ENCODE measurements around the gene PRDM16. TPM values are rescaled to one million over a fixed set of nuclear protein-coding genes. Genes with fewer than 3 reads are reported as not detected.

The PRDM16 gene
- polyA plus RNA-seq, 1 of the 3 experiments (the other 2 are of a cell fraction), result not detected

- TF ChIP-seq NFIC (IDR thresholded peaks at IDR 0.05; ENCODE audit: borderline replicate concordance), result no peak
These were observed 67.5 kb downstream of the PRDM16 start (continued) for GRCh38 chr1:3136532-3136931.

GRCh38 chr1:3137111-3138100, 68.4 kb downstream of the PRDM16 start:
- Histone ChIP-seq H3K9ac (no peak overlapping the region), H3K9me3 (no peaks in the 10 kb centered on the region), H4K20me1 (ENCODE audit: insufficient read depth) (no peaks in the 10 kb centered on the region), H3K4me1 (ENCODE audit: control insufficient read depth in 1 of 2, insufficient read depth in 2 of 2, low read depth in 1 of 2, low read length in 1 of 2) (peaks cover 0 to 13% of the 10 kb centered on the region in 2 experiments; a peak in 1 of 4 replicates), H3K36me3 (replicated peaks in 1 of 2; ENCODE audit: control insufficient read depth in 1 of 2, insufficient read depth in 2 of 2, low read length in 1 of 2) (no peaks in the 10 kb centered on the region), H3K27ac (ENCODE audit: low read depth in 2 of 2, low read length in 1 of 2) (no peak overlapping the region), H3K4me3 (ENCODE audit: low read depth in 2 of 2, low read length in 1 of 2) (no peak overlapping the region), H2AFZ (ENCODE audit: low read depth) (no peak overlapping the region), H3F3A (replicated peaks; ENCODE audit: insufficient read depth) (no peaks in the 10 kb centered on the region), H3K27me3 (ENCODE audit: insufficient read depth) (peaks cover 22% of the 10 kb centered on the region; the same call in 1 of the 2 replicates), H3K9me2 (no peaks in the 10 kb centered on the region), H3K4me2 (no peak overlapping the region), H3K79me2 (ENCODE audit: insufficient read depth) (no peaks in the 10 kb centered on the region)
- CTCF ChIA-PET, result no interaction called here
- TF ChIP-seq CTCF (IDR thresholded peaks at IDR 0.05), result no peak
- no peak for TF ChIP-seq ZBTB33 (IDR thresholded peaks at IDR 0.05; ENCODE audit: borderline replicate concordance, low read depth)
- no peak for TF ChIP-seq TAF1 (IDR thresholded peaks at IDR 0.05; ENCODE audit: borderline replicate concordance, low read depth, low read length)
- no peak for TF ChIP-seq PBX3 (IDR thresholded peaks at IDR 0.05)
- TF ChIP-seq FOXM1 (IDR thresholded peaks at IDR 0.05; ENCODE audit: low read depth), result no peak
- no peak for TF ChIP-seq GABPA (IDR thresholded peaks at IDR 0.05; ENCODE audit: low read depth)
- no peak for TF ChIP-seq NRF1 (IDR thresholded peaks at IDR 0.05; ENCODE audit: low read depth, low read length)
- TF ChIP-seq NFIC (IDR thresholded peaks at IDR 0.05; ENCODE audit: borderline replicate concordance), result no peak
- TF ChIP-seq ELF1 (IDR thresholded peaks at IDR 0.05), result no peak
- no peak for TF ChIP-seq EP300 (IDR thresholded peaks at IDR 0.05; ENCODE audit: borderline replicate concordance in 1 of 2, low read depth in 1 of 2, low read length in 1 of 2)
- TF ChIP-seq USF1 (IDR thresholded peaks at IDR 0.05; ENCODE audit: borderline replicate concordance, low read depth), result no peak
- TF ChIP-seq FOXJ3 (CRISPR knock-in tag; IDR thresholded peaks at IDR 0.05), result no peak
- no peak for TF ChIP-seq MXI1 (IDR thresholded peaks at IDR 0.05; ENCODE audit: low read depth, low read length)
- TF ChIP-seq POLR2AphosphoS5 (IDR thresholded peaks at IDR 0.05; ENCODE audit: low read depth, low read length), result no peak
- no peak for TF ChIP-seq TEAD4 (IDR thresholded peaks at IDR 0.05; ENCODE audit: borderline replicate concordance, insufficient read depth)
- TF ChIP-seq JUND (IDR thresholded peaks at IDR 0.05), result no peak
- no peak for TF ChIP-seq EZH2phosphoT487 (IDR thresholded peaks at IDR 0.05; ENCODE audit: borderline replicate concordance, low read depth)
- POLR2A ChIA-PET, result no interaction called here
- WGBS (ENCODE audit: low lambda C conversion rate), result 44% methylated on average over 15 of the region's 28 CpGs
- DNase-seq, result no peak

All from SK-N-SH (cell line).